K562 (cell line): ENCODE measurements around the gene TEP1. TPM values are rescaled to one million over a fixed set of nuclear protein-coding genes. Genes with fewer than 3 reads are reported as not detected.

Experiments used
- CREB5 ChIP-seq: fragments of 250-450 bp; sonication (Bioruptor Pico); IDR thresholded peaks from 2 replicates; pipeline ENCODE4 v1.5.0; 2020; ENCODE audit warnings: mild to moderate bottlenecking
- EWSR1 ChIP-seq: fragments of 450-650 bp; IDR thresholded peaks from 2 replicates; pipeline ENCODE4 v1.6.1; 2018; ENCODE audit warnings: borderline replicate concordance, mild to moderate bottlenecking, low read depth, moderate library complexity; ENCODE audit not compliant: partially characterized antibody
- FOS ChIP-seq: IDR thresholded peaks from 3 replicates; pipeline ENCODE4 v1.6.1; 2011; ENCODE audit not compliant: insufficient read length; ENCODE audit errors: extremely low read depth
- FOXA3 ChIP-seq, 2 experiments: fragments of 450-650 bp in 1 of 2; sonication (generic) in 1 of 2; formaldehyde crosslinking; IDR thresholded peaks in 1 of 2; conservative IDR thresholded peaks in 1 of 2; 2 replicates each; pipeline versions ENCODE4 v1.4.0 to v1.8.0; 2020 to 2022; ENCODE audit warnings: mild to moderate bottlenecking in 2 of 2, missing genetic modification reagents in 1 of 2
- FOXP1 ChIP-seq: sonication (generic); formaldehyde crosslinking; IDR thresholded peaks from 2 replicates; pipeline ENCODE4 v1.8.0; 2022; ENCODE audit warnings: mild to moderate bottlenecking, missing genetic modification reagents
- L3MBTL2 ChIP-seq: fragments of 450-650 bp; IDR thresholded peaks from 2 replicates; pipeline ENCODE4 v1.6.1; 2016; ENCODE audit warnings: mild to moderate bottlenecking, moderate library complexity
- NBN ChIP-seq: fragments of 450-650 bp; IDR thresholded peaks from 2 replicates; pipeline ENCODE4 v1.6.1; 2016; ENCODE audit warnings: low read depth, mild to moderate bottlenecking
- POLR3A ChIP-seq: IDR thresholded peaks from 2 replicates; pipeline ENCODE4 v1.6.1; 2011; ENCODE audit warnings: borderline replicate concordance, mild to moderate bottlenecking, moderate library complexity; ENCODE audit not compliant: insufficient read length, insufficient read depth; ENCODE audit errors: extremely low read depth
- PTBP1 ChIP-seq: fragments of 200-400 bp; formaldehyde crosslinking; IDR thresholded peaks from 2 replicates; pipeline ENCODE4 v1.6.1; 2017; ENCODE audit warnings: low read depth, low read length
- RB1 ChIP-seq: fragments of 450-650 bp; IDR thresholded peaks from 2 replicates; pipeline ENCODE4 v1.6.1; 2017; ENCODE audit warnings: low read depth, mild to moderate bottlenecking
- RCOR1 ChIP-seq, 2 experiments: IDR thresholded peaks; 2 replicates each; pipeline ENCODE4 v1.6.1; 2012; ENCODE audit warnings: low read depth in 2 of 2, low read length in 2 of 2, borderline replicate concordance in 1 of 2, improper control_type of control experiment in 1 of 2
- ZNF12 ChIP-seq: sonication (generic); formaldehyde crosslinking; IDR thresholded peaks from 2 replicates; pipeline ENCODE4 v1.4.0; 2020; ENCODE audit warnings: mild to moderate bottlenecking, missing genetic modification reagents
- ZNF174 ChIP-seq: fragments of 250-450 bp; sonication (Bioruptor Pico); IDR thresholded peaks from 2 replicates; pipeline ENCODE4 v1.4.0; 2020; ENCODE audit warnings: mild to moderate bottlenecking
- ZNF24 ChIP-seq: fragments of 450-650 bp; IDR thresholded peaks from 2 replicates; pipeline ENCODE4 v1.6.1; 2016
- ZSCAN29 ChIP-seq: fragments of 450-650 bp; IDR thresholded peaks from 2 replicates; pipeline ENCODE4 v1.6.1; 2017
- polyA plus RNA-seq, 8 experiments: library from polyadenylated mRNA; depleted of rRNA in 4 of 8; stranded (reverse) in 5 of 8; unstranded in 3 of 8; fragments of >200 nt; fragmentation: Nextera tagmentation in 2 of 8; fragmentation: Illumina TruSeq in 1 of 8; extraction: Ambion mirVana in 2 of 8; extraction: Trizol in 1 of 8; gene quantifications; 2 replicates each; pipeline versions ENCODE4 v1.2.1 to v1.2.3, GENCODE V29; 2011 to 2014; ENCODE audit warnings: inconsistent platforms in 1 of 8, missing spikeins in 1 of 8
- total RNA-seq, 7 experiments: library from RNA; depleted of rRNA in 6 of 7; stranded (reverse); fragments of >200 nt in 6 of 7; fragmentation: Illumina TruSeq in 2 of 7; extraction: Trizol in 2 of 7; gene quantifications; 2 replicates each; pipeline versions ENCODE4 v1.2.1 to v1.2.3, GENCODE V29; 2011 to 2021; ENCODE audit warnings: low replicate concordance in 1 of 7
- TF ChIP-seq, protein P1 (sequence below), 2 experiments: fragments of 450-650 bp; IDR thresholded peaks; 2 replicates each; pipeline ENCODE4 v1.6.1; 2018; ENCODE audit warnings: mild to moderate bottlenecking in 2 of 2, low read depth in 1 of 2; ENCODE audit not compliant: partially characterized antibody in 2 of 2
- TF ChIP-seq, protein P2 (sequence below), 2 experiments: fragments of 450-650 bp in 1 of 2; IDR thresholded peaks; 2 replicates each; pipeline ENCODE4 v1.6.1; 2011 to 2017; ENCODE audit warnings: low read depth in 2 of 2, antibody characterized with exemption in 1 of 2, borderline replicate concordance in 1 of 2, low read length in 1 of 2, mild to moderate bottlenecking in 1 of 2, mixed read lengths in 1 of 2; ENCODE audit not compliant: control insufficient read depth in 1 of 2

Gene TEP1
- total and polyA plus RNA-seq, 9 of the 15 experiments (the other 6 are each of a cell fraction or from before 2014, with no cell fraction given): 1.0 to 12.2 (median 7.1) TPM

DNA sequence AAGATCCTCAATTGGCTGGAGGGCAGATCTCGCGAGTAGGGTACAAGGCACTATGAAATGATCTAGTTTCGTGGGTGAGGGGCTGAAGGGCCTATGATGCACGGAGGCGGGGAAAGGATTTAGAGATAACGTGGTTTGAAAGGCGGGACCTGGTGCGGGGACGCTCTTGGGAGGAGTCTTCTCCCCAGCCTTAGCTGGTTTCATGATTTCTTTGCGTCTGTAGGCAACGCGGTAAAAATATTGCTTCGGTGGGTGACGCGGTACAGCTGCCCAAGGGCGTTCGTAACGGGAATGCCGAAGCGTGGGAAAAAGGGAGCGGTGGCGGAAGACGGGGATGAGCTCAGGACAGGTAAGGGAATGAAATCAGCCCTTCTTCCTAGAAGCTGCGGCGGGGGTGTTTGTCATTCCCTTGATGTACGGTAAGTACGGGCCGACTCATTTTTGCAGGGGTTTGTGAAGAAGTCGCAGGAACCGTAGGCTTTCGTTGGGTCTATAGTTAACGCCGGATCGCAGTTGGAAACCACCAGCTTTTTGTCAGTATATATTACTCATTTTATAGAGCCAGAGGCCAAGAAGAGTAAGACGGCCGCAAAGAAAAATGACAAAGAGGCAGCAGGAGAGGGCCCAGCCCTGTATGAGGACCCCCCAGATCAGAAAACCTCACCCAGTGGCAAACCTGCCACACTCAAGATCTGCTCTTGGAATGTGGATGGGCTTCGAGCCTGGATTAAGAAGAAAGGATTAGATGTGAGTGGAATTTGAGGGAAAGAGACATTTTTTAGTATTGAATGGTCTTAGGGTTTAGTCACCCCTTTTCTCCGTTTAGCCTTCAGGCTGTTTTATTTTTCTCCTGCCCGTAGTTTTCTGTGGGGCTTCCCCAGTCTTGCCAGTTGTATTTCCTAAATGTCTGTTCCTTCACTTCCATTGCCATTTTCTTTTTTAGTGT is 42.3 kb upstream of the TEP1 start (continued):
- TF ChIP-seq, protein P1, sequence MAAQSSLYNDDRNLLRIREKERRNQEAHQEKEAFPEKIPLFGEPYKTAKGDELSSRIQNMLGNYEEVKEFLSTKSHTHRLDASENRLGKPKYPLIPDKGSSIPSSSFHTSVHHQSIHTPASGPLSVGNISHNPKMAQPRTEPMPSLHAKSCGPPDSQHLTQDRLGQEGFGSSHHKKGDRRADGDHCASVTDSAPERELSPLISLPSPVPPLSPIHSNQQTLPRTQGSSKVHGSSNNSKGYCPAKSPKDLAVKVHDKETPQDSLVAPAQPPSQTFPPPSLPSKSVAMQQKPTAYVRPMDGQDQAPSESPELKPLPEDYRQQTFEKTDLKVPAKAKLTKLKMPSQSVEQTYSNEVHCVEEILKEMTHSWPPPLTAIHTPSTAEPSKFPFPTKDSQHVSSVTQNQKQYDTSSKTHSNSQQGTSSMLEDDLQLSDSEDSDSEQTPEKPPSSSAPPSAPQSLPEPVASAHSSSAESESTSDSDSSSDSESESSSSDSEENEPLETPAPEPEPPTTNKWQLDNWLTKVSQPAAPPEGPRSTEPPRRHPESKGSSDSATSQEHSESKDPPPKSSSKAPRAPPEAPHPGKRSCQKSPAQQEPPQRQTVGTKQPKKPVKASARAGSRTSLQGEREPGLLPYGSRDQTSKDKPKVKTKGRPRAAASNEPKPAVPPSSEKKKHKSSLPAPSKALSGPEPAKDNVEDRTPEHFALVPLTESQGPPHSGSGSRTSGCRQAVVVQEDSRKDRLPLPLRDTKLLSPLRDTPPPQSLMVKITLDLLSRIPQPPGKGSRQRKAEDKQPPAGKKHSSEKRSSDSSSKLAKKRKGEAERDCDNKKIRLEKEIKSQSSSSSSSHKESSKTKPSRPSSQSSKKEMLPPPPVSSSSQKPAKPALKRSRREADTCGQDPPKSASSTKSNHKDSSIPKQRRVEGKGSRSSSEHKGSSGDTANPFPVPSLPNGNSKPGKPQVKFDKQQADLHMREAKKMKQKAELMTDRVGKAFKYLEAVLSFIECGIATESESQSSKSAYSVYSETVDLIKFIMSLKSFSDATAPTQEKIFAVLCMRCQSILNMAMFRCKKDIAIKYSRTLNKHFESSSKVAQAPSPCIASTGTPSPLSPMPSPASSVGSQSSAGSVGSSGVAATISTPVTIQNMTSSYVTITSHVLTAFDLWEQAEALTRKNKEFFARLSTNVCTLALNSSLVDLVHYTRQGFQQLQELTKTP (IDR thresholded peaks at IDR 0.05; ENCODE audit: low read depth in 1 of 2, partially characterized antibody in 2 of 2): no peak
- TF ChIP-seq EWSR1: no peak
- TF ChIP-seq ZNF174: no peak
- no peak for TF ChIP-seq ZNF24
- no peak for TF ChIP-seq PTBP1
- TF ChIP-seq FOXA3 (CRISPR knock-in tag; conservative IDR thresholded peaks at IDR 0.05 in 1 of 2, IDR thresholded peaks at IDR 0.05 in 1 of 2): 0 out of 4 replicates have a peak, but pooled peaks of 1 of the 2 experiments have one; percentile 50
- TF ChIP-seq POLR3A: no peak
- no peak for TF ChIP-seq ZSCAN29
- TF ChIP-seq, protein P2, sequence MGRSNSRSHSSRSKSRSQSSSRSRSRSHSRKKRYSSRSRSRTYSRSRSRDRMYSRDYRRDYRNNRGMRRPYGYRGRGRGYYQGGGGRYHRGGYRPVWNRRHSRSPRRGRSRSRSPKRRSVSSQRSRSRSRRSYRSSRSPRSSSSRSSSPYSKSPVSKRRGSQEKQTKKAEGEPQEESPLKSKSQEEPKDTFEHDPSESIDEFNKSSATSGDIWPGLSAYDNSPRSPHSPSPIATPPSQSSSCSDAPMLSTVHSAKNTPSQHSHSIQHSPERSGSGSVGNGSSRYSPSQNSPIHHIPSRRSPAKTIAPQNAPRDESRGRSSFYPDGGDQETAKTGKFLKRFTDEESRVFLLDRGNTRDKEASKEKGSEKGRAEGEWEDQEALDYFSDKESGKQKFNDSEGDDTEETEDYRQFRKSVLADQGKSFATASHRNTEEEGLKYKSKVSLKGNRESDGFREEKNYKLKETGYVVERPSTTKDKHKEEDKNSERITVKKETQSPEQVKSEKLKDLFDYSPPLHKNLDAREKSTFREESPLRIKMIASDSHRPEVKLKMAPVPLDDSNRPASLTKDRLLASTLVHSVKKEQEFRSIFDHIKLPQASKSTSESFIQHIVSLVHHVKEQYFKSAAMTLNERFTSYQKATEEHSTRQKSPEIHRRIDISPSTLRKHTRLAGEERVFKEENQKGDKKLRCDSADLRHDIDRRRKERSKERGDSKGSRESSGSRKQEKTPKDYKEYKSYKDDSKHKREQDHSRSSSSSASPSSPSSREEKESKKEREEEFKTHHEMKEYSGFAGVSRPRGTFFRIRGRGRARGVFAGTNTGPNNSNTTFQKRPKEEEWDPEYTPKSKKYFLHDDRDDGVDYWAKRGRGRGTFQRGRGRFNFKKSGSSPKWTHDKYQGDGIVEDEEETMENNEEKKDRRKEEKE (IDR thresholded peaks at IDR 0.05; ENCODE audit: borderline replicate concordance in 1 of 2, control insufficient read depth in 1 of 2, low read depth in 2 of 2, low read length in 1 of 2): no peak
- peak; percentile 52; the same call in 1 of the 2 replicates for TF ChIP-seq FOXP1
- no peak for TF ChIP-seq FOS
- 0 out of 2 replicates have a peak, but pooled peaks have one; percentile 18 for TF ChIP-seq NBN
- TF ChIP-seq RB1: no peak
- 0 out of 2 replicates have a peak, but pooled peaks have one; percentile 54 for TF ChIP-seq ZNF12 (CRISPR knock-in tag)
- peak; percentile 46 for TF ChIP-seq L3MBTL2
- TF ChIP-seq RCOR1 (IDR thresholded peaks at IDR 0.05; ENCODE audit: borderline replicate concordance in 1 of 2, low read depth in 2 of 2, low read length in 2 of 2): peak in 1 of 2 experiments; percentile 48; a peak in 1 of 4 replicates
- no peak for TF ChIP-seq CREB5 (CRISPR knock-in tag)
